HG03469 (cell line): Measurements from ENCODE around the gene TUT1.
"Not testable (repeated sequence)": the region's sequence is repeated elsewhere in the genome, so short reads cannot be mapped to it uniquely, and the experiment has no call there.

Experiments used
- ATAC-seq: cut with Tn5 transposase; IDR thresholded peaks from one replicate; pipeline ENCODE4 v1.9.1; 2021; ENCODE audit warnings: mild to moderate bottlenecking, moderate library complexity, moderate number of reproducible peaks; ENCODE audit not compliant: unreplicated experiment

The TUT1 gene

DNA sequence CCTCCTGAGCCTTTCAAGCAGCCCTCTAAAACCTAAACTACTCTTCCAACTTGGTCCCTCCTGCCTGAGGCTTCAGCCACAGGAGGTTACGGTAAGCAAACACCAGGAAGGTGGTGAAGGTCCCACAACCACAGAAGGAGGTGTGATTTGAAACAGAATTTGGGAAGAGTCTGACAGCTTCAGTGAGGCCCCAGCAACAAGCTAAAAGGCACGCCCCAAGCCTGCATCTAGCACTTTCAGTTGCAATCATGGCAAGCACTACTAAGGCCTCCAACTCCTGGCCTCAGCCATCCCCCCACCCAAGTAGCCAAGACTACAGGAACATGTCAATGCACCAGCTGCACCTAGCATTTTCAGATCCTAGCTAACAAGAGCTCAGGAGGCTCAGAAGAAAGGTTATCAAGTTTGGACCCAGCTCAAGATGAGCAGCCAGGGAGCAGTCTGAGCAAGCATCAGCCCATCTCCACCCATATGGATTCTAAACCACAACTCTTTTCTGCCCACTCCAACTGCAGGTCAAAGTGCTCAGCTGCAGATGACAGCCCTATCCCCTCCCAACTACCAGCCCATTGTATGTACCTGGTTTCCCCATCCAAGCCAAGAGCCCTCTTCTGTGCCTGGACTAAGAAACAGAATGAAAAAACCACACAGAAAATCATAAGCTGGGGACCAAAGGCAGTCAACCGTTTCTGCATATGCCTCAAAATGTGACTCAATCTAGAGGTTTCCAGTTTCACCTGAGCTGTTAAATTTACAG, 34.3 kb downstream of the TUT1 start:
- ATAC-seq = no peak

DNA sequence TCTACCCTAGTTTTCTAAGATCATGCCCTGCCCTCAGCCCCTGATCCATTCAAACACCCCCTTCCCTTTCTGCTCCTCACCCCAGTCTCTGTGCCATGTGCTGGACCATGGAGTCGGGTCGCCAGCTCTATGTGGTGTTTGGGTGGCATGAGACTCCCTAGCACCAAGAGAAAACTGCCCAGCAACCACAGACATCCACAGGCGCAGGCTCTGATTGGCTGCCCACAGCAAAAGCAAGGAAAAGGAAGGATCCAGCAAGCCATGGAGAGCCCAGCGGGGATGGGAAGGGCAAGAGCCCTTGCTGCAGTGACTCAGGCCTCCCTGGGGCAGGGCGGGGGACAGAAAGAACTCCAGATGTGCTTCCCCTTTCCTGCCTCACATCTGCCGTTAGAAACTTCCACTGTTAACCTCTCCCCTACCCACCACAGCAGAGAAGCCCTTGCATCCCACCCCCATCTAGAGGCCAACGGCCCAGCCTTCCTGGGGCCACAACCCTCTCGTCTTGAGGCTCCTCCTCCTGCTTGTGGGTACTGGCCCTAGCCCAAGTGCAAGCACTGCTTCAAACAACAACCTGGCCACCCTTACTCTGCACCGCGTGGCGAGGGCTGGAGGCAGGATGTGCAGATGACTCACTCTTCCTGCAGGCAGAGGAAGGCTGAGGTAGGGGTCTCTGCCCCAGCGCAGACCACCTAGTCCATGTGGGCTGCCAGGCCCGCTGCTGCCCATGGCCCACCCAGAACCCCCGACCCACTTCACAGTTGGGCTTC, 35.0 kb downstream of the TUT1 start:
- ATAC-seq = peak; percentile 27

DNA sequence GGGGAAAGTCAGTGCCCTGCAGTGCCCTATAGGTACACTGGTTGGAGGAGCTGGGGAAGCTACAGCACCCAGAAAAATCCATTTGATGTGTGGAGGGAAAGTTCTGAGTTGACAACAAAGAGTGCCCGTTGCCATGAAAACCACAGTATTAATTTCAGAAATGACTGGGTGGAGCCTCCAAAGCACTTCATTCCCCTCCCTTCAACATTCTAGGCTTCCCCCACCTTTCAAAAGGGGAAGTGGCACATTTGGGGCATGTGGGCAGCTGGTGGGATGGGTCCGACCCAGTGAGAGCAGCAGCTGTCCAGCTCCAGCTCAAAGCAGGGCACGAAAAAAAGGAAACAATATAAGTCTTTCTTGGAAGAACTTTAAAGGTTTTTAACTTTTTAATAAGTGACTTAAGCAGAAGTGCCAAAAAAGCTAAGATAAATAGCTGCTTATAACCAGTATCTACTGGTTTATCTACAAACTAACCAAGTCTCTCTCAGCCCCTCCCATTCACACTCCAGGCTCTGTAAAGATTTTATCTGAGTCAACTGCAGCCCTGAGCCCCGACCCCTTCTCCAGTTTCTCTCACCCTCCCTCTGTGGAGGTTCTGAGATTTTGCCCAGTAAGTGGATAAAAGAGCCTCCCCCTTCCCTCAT, 35.7 kb downstream of the TUT1 start:
- no peak for ATAC-seq

DNA sequence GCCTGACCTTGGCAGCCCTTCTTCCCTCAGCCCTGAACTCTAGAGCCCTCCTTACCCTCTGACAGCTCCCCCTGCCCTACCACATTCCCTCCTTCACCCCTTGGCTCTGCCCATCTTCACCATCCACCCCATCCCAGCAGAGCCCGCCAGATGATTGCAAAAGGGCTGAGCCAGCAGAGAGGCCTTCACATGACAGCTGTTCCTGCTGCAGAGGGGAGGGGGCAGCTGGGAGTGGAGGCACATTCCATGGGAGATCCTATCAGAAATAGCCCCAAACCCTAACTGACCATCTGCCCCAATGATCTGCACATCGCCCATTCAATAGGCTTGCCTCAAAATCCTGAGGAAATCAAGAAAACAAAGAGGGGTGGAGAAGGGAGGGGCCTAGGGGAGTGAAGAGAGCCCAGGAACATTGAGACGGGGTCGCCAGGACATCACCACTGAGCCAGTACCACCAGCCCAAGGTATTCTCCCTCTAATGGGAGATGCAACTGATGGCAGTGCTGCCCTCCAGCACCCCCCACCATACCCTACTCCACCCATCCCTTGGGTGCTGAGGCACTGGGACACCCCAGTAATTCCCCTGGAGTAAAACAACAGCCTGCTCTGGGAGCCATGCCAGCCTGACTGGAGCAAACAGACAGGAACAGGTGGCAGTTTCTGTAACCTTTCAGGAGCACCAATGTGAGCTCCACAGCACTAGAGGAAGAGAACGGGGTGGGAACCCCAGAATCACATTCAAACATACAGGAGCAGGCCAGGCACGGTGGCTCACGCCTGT, 36.7 kb downstream of the TUT1 start:
- no peak for ATAC-seq

- no peak for ATAC-seq
These were observed 37.4 kb downstream of the TUT1 start for GRCh38 chr11:62553839-62554361.

DNA sequence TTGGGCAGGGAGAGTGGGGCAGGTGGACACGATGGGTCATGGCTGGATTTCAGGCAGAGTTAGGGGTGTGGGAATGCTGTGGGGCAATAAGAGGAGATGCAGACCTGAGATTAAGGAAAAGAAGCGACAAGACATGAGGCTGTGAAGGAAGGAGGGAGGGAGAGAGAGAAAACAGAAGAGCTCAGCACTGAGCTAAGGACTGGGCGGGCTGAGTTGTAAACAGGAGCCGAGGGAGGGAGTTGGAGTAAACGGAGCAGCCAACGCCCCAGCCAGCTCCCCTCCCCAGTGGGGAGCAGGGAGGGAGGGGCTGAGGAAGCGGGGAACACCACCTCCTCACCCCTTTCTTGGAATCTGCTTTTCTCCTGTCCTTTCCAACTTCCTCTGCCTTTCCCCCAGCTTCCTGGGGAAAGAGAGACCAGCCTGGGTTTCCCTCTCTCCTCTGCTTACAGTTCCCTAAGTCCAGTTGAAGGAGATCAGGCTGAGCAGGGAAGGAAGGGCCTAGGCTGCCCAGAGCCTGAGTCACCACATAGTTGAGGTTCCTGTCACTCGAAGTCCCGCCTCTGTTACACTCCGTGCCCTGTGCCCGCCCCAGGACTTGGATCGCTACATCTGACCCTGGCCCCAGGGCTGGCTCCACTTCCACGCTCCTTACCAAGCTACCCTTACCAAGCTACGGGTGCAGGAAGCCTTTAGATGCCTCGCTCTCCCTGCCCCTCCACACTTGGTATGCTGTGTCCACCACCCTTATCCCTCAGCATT, 38.1 kb downstream of the TUT1 start:
- no peak for ATAC-seq

GRCh38 chr11:62552485-62553079, 38.7 kb downstream of the TUT1 start:
- ATAC-seq = no peak

GRCh38 chr11:62550478-62550877, 40.8 kb downstream of the TUT1 start:
- not testable (repeated sequence) for ATAC-seq

DNA sequence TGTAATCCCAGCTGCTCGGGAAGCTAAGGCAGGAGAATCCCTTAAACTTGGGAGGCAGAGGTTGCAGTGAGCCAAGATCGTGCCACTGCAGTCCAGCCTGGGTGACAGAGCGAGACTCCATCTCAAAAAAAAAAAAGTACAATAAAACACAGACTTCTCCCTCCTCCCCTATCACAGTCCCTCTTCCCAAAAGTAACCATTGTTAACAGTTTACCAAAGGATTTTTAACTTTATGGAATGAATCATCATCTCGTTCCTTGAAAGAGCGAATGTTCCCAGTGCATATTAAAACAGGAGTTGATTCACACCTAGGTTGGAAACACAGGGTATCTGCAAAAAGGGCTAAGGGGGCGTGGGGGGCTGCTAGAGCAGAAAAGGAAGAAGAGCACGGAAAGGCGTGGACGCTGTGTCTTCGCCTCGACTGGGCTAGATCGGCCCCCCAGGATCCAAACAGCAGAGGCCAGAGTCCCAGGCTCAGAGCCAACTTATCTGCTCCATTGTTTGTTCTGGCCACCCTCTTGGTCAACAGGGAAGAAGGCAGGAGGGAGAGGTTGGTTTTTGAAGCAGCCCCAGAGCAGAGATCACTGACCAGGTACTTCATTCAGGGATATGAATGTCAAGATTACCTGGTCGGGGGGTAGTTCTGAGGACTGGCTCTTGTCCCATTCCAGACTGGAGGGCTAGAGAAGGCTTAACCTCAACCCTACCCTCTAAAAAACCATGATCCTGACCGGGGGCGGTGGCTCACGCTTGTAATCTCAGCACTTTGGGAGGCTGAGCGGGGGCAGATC, 42.6 kb downstream of the TUT1 start:
- no peak for ATAC-seq

DNA sequence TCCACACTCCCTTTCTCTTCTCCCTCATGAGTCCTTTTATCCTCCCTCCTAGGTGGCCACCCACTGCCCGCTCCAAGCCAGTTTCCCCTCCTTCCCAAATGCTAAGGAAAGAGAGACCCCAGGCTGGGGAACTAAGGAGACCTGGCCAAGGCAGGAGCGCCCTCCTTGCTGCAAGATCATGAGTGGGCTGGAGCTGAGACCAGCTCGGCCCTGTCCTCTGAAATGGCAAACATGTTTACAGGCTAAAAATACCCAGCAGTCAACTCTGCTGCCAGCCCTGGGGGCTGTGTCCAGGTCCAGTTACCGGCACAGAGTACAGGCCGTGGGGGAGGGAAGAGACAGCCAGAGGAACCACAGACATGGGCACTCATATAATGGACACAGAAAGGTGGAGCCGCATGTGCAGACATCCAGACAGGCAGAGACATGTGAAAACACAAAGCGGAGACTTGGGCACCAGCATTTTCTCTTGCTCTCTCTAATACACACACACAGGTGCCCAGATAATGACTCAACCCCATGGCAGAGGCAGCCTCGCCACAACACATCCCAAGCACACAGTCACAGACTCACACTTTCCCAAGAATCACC, 43.5 kb downstream of the TUT1 start:
- ATAC-seq = no peak

- ATAC-seq = no peak
These were observed 44.2 kb downstream of the TUT1 start for GRCh38 chr11:62546929-62547625.

DNA sequence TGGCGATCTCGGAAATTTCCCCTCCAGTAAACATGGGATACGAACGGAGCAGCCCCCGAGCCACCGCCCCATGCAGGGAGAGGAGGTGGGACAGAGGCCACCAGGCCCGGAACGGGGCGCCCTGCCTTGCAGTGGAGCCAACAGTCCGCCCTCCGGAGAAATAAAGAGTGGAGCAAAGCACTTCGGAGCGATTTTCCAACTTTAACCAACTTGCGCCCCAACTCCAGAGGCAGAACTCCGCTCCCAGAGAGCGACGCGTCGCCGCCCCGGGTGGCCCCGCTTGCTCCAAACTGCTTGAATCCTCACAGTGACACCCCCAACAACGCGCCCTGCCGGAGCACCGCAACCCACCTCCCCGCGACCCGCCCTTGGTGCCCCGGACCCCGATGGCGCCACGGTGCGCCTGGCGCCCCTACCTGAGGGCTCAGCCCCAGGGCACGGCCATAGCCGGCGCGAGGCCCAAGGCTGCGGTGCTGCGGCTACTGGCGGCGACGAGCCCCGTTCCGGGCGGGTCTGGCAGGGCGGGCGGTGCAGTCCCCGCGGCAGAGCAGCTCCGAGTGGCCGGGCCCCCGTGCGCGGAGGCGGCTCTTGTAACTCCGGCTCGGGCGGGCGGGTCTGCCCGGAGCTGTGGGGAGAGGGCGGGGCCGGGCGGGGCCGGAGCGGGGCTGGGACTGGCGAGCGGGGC, 44.9 kb downstream of the TUT1 start, which contains the start of gene AHNAK:
Gene AHNAK (minus strand): TSS at position 563 of the 685 bp plus-strand sequence. CDS start 10,708 bp downstream, outside the sequence.
- ATAC-seq = no peak

GRCh38 chr11:62545437-62546243, 45.7 kb downstream of the TUT1 start:
- no peak for ATAC-seq

DNA sequence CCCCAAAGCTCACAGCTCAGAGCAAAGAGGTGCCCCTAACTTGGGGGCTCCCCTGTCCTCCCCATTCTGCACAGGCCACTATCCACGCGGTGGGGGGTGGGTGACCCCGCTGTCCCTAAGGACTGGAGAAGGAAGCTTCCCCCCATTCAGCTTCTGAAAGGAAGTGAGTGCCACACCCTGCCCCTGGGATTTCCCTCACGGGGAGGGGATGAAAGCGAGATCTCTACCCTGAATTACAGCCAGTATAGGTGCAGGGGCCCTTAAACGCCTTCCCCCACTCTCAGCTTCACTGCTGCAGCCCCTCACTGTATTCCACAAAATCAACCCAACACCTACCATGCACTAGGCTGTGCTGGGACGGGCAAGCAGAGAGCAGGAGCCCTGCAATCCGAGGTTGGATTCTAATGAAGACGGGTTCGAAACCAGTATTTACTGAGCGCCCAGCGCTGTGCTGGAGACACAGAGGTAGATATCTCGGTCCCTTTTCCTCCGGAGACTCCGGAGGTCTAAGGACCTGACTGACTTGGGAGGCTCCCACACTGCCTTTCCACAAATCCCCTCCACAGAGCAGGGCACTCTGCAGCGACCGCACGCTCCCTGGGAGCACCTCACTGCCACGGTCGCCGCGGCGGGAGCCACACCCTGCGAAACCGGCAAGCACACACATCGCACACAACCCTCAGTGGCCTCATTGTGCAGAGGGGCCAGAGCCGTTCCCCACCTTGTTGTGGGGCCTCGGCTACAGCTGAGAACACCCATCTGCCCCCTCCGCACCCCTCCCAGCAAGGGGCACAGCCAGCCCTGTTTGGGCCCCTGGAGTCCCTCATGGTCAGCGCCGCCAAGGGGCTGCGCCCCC, 46.5 kb downstream of the TUT1 start:
- no peak for ATAC-seq

DNA sequence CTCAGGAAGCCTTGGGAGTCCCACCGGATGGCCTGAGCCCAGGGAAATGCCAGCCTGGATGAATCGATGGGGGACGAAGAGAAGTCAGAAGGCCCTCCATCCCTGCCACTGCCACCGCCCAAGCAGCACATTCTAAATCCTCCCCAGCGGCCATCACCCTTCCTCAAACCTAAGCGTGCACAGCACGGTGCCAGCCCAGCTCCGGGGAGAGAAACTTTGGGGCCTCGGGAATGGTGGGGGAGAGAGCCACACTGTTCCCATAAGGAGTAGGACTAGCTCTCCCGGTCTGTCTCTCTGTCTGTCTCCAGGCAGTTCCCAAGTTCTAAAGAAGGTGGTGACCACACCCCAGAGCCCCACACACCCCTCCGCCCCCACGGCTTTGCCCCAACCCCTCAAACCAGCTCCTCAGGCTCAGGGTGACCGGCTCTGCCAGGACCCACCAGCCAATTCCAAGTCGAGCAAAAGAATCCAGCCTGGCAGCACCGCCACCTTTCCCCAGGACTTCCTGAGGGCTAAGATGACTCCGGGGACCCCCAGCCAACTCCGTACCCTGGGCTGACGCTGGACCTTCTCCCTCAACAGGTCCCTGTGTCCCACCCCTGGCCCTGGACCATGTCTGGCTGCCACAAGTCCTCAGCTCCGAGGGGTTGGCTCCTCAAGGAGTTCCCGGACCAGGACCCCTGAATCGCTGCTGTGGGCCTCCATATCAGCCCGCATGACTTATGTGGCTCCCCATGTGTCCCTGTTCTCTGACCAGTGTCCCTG, 47.5 kb downstream of the TUT1 start:
- ATAC-seq = no peak
